Right atrium auricular region (tissue), 2 donors: ENCODE measurements around the gene EMB. TPM values are rescaled to one million over a fixed set of nuclear protein-coding genes. Genes with fewer than 3 reads are reported as not detected.
"Not testable (repeated sequence)": the region's sequence is repeated elsewhere in the genome, so short reads cannot be mapped to it uniquely, and the experiment has no call there.

ENCODE experiments used
- DNase-seq: peaks from one replicate; pipeline ENCODE4 v3.0.0-alpha.2; 2019; ENCODE audit warnings: low spot score
- H3K27ac ChIP-seq, 2 donors: fragments of 200-600 bp; sonication (generic); 1 replicate in 1 of 2; 2 replicates in 1 of 2; pipeline ENCODE4 v1.5.1; 2016 to 2019
- H3K27me3 ChIP-seq, 2 donors: fragments of 200-600 bp; sonication (generic); one replicate each; pipeline versions ENCODE4 v1.5.1 to v1.6.0; 2017 to 2019
- H3K36me3 ChIP-seq: fragments of 200-600 bp; sonication (generic); one replicate; pipeline ENCODE4 v1.5.1; 2016
- H3K4me1 ChIP-seq, 2 donors: fragments of 200-600 bp; sonication (generic); one replicate each; pipeline versions ENCODE4 v1.5.1 to v1.6.0; 2017 to 2019
- H3K4me3 ChIP-seq, 2 donors: fragments of 200-600 bp; sonication (generic); 1 replicate in 1 of 2; 2 replicates in 1 of 2; pipeline ENCODE4 v1.5.1; 2017 to 2019; ENCODE audit warnings: mild to moderate bottlenecking in 1 of 2, moderate library complexity in 1 of 2
- H3K9me3 ChIP-seq, 2 donors: fragments of 200-600 bp; sonication (generic); one replicate each; pipeline ENCODE4 v1.5.1; 2019
- CTCF ChIP-seq, 2 donors: fragments of 200-600 bp; sonication (generic); IDR thresholded peaks; one replicate each; pipeline ENCODE4 v1.5.1; 2019; ENCODE audit warnings: antibody characterized with exemption in 2 of 2
- total RNA-seq, 2 donors: library from RNA; depleted of rRNA; stranded (reverse); fragments of >200 nt; gene quantifications; one replicate each; pipeline ENCODE4 v1.1.0, GENCODE V29; 2016

EMB gene
- total RNA-seq, 2 donors from 2014 or later = 6.7 to 7.3 TPM

DNA sequence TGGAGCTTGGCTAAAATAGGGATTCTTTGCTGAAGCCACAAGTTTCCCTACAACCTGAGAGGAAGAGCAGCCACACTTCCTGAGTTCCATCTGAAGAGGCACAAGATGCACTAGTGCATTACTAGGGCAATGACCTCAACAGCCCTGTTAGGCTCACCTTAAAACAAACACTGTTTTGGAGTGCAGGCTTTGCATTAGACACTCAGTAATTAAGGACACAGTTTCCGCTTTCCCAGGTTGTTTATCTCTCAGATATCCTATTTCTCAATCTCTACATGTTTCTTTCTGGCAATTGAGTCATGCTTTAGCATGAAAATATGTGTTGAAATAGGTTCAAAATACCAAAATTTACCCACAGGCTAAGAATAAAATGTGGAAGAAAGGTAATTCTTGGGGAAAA, 34.2 kb downstream of the EMB start:
- H3K9me3 ChIP-seq = no peaks in the 10 kb centered on the region
- H3K4me3 ChIP-seq = no peak overlapping the region
- TF ChIP-seq CTCF (IDR thresholded peaks at IDR 0.05) = no peak
- no peaks in the 10 kb centered on the region for H3K36me3 ChIP-seq
- no peak for DNase-seq
- H3K27me3 ChIP-seq = no peaks in the 10 kb centered on the region
- H3K4me1 ChIP-seq = no peaks in the 10 kb centered on the region
- no peak overlapping the region for H3K27ac ChIP-seq

DNA sequence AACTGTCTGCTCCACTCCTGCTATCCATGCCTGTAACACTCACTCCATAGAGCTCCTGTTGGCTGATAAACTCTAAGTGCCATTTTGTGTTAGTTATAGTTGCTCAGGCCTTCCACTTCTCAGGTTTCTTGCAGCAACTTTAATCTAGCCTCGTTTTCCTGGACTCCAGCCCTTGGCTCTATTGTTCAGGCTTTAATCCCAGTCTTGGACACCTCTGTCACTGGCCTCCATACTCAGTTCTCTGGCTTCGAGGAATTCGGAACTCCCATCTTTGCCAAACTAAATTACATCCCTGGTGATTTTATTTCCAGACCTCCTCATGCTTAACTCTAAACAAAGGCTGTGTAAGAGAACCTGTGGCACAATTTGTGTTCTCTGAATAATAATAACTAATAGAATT, 39.8 kb downstream of the EMB start:
- no peaks in the 10 kb centered on the region for H3K27me3 ChIP-seq
- no peak for TF ChIP-seq CTCF (IDR thresholded peaks at IDR 0.05)
- H3K36me3 ChIP-seq = no peaks in the 10 kb centered on the region
- no peak for DNase-seq
- no peaks in the 10 kb centered on the region for H3K4me1 ChIP-seq
- no peak overlapping the region for H3K4me3 ChIP-seq
- H3K27ac ChIP-seq = no peak overlapping the region
- no peaks in the 10 kb centered on the region for H3K9me3 ChIP-seq

GRCh38 chr5:50393925-50394609, 47.0 kb downstream of the EMB start:
- DNase-seq, H3K9me3 ChIP-seq, H3K27me3 ChIP-seq, H3K4me3 ChIP-seq, H3K36me3 ChIP-seq, H3K4me1 ChIP-seq, H3K27ac ChIP-seq: not testable (repeated sequence)

GRCh38 chr5:50392289-50392688, 48.8 kb downstream of the EMB start:
- DNase-seq, H3K9me3 ChIP-seq, H3K27me3 ChIP-seq, H3K4me1 ChIP-seq, H3K36me3 ChIP-seq, H3K4me3 ChIP-seq, H3K27ac ChIP-seq: not testable (repeated sequence)

GRCh38 chr5:50384381-50384780, 56.7 kb downstream of the EMB start:
- not testable (repeated sequence) for H3K9me3 ChIP-seq, H3K27ac ChIP-seq

DNA sequence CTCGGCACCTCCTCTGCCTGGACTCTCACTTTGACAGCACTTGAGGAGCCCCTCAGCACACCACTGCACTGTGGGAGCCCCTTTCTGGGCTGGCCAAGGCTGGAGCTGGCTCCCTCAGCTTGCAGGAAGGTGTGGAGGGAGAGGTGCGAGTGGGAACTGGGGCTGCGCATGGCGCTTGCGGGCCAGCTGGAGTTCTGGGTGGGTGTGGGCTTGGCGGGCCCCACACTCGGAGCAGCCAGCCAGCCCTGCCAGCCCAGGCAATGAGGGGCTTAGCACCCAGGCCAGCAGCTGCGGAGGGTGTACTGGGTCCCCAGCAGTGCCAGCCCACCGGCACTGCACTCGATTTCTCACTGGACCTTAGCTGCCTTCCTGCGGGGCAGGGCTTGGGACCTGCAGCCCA, 64.4 kb downstream of the EMB start:
- not testable (repeated sequence) for H3K4me1 ChIP-seq, H3K27ac ChIP-seq, H3K27me3 ChIP-seq, H3K36me3 ChIP-seq, DNase-seq, H3K4me3 ChIP-seq, H3K9me3 ChIP-seq

More at GRCh38 chr5:50384381-50384780, 56.7 kb downstream of the EMB start:
- H3K27me3 ChIP-seq, H3K4me1 ChIP-seq, DNase-seq, H3K36me3 ChIP-seq, H3K4me3 ChIP-seq: not testable (repeated sequence)

DNA sequence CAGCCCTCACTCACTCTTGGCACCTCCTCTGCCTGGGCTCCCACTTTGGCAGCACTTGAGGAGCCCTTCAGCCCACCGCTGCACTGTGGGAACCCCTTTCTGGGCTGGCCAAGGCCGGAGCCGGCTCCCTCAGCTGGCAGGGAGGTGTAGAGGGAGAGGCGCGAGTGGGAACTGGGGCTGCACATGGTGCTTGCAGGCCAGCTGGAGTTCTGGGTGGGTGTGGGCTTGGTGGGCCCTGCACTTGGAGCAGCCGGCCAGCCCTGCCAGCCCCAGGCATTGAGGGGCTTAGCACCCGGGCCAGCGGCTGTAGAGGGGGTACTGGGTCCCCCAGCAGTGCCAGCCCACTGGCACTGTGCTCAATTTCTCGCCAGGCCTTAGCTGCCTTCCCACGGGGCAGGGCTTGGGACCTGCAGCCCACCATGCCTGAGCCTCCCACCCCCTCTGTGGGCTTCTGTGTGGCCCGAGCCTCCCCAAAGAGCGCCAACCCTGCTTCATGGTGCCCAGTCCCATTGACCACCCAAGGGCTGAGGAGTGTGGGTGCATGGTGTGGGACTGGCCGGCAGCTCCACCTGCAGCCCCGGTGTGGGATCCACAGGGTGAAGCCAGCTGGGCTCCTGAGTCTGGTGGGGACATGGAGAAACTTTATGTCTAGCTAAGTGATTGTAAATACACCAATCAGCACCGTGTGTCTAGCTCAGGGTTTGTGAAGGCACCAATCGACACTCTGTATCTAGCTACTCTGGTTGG, 71.6 kb downstream of the EMB start:
- not testable (repeated sequence) for H3K4me1 ChIP-seq, H3K27ac ChIP-seq, DNase-seq, H3K4me3 ChIP-seq, H3K9me3 ChIP-seq, H3K27me3 ChIP-seq, H3K36me3 ChIP-seq

DNA sequence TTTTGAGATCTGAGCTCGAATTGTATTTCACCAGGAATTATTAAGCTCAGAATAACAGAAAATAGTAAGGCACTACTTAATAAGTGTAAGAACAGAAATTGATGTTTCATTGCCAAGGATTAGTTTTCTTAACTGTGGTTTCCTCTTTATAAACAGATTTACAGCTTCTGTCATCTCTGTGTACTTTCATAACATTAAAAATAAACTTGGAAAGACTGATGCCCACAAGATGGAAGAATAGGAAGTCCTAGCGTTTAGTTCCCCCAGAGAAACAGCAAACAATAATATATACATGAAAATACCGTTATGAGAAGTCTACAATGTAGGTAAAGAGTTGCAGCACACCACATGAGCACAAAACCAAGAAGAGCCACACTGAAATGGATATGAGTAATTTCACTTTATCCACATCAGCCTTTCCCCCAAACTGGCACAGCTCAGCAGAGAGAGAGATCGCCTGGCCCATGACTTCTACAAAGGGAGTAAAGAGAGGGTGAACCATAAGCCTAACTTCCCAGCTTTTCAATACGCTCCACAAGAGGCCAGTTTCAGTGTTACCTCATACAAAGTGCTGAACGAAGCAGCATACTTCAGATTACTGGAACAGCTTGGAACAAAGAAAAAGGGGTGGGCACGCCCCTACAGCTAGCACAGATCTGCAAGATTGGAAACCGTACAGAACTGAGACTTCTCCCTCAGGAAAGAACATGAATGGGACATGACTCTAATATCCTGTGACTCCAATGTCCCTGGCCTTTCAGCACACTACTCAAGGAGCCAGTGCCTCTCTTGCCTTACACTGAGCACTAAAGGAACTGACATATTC, 75.4 kb downstream of the EMB start:
- DNase-seq = no peak
- Histone ChIP-seq H3K36me3 (no peaks in the 10 kb centered on the region), H3K4me3 (no peak overlapping the region), H3K9me3 (peaks cover 0 to 6% of the 10 kb centered on the region in 2 donors), H3K4me1 (no peaks in the 10 kb centered on the region), H3K27ac (peak overlapping the region in 1 of 2 donors; percentile 29), H3K27me3 (no peaks in the 10 kb centered on the region)
- no peak for TF ChIP-seq CTCF (IDR thresholded peaks at IDR 0.05)

- H3K27me3 ChIP-seq, DNase-seq, H3K36me3 ChIP-seq, H3K4me3 ChIP-seq, H3K4me1 ChIP-seq, H3K9me3 ChIP-seq: not testable (repeated sequence)
- H3K27ac ChIP-seq = peak overlapping the region in 1 of 2 donors; percentile 29
Measured at GRCh38 chr5:50364535-50365309, 76.4 kb downstream of the EMB start.
